Fibroblast of skin of left quadriceps (primary cell): ENCODE measurements around the gene CCDC102A.
"Not testable (repeated sequence)": the region's sequence is repeated elsewhere in the genome, so short reads cannot be mapped to it uniquely, and the experiment has no call there.

Source experiments
- DNase-seq, 2 experiments: peaks; one replicate each; pipeline ENCODE4 v3.0.0-alpha.2; 2013; ENCODE audit warnings: low read depth in 2 of 2

The CCDC102A gene

DNA sequence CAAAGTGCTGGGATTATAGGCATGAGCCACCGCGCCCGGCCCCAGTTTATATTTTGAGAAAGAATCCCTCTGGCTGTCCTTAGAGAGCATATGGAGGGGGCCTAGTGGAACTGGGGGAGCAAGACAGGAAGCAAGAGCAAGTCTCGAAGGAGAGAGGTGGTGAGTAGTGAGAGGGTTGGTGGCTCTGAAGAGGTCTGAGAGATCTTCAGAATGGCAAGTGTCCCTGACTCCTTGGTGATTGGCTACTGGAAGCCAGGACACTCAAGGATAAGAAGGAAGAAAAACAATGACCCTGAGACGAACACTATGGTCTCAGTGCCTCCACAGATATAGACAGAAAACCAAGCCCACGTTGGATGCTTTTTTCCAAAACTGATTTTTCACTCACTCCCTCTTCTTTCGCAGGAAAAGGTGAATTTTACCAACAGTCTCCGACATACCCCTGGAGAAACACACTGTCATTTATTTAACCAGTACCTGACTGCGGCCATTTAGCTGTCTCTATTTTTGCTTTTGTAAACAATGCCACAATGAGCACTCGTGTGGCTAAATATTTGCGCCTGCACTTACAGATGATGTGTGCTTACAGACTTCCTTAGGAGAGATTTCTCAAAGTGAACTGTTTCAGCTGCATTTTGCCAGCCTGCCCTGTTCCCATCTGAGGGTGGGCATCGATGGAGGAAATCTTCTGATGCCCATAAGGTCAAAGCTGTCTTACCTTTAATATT lies 34.2 kb downstream of the CCDC102A start:
- no peak for DNase-seq

GRCh38 chr16:57501492-57501891 lies 34.9 kb downstream of the CCDC102A start:
- DNase-seq, result no peak

- no peak for DNase-seq
Measured at GRCh38 chr16:57500578-57501111, 35.7 kb downstream of the CCDC102A start.

GRCh38 chr16:57499941-57500340 lies 36.4 kb downstream of the CCDC102A start:
- DNase-seq, result not testable (repeated sequence)

DNA sequence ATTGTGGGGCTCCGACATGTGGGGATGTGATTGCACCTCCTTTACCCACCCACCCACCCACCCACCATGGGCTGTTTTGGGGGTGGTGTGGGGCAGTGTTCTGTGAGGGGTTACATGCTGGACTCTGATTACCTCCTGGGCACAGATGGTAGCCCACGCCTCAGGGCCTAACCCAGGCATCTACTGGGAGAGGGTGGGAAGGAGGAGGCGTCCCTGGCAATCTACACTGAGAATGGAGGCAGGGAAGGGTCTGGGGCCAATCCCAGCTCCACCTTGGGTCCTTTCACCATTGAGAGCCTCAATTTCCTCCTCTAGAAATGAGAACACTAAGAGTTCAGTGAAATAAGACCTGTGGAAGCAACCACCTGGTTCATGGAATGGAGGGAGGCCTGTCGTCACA lies 38.3 kb downstream of the CCDC102A start:
- no peak for DNase-seq

DNA sequence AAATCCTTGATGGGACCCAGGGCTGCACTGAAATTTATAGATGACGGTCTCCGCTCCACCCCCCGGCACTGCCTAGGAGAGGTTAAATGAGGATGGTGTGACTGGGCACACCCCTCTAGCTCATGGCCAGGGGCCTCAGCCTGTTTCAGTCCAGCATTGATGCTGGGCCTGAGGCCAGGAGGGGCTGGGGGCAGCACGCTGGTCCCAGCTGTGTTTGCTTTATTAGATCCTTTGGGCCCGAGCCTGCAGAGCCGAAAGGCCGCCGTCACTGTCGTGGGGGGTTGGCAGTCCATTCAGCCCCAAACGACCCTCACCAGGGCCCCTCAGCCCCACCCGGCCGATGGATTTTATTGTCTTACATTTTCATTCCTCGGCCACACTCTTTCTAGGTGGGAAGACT lies 39.2 kb downstream of the CCDC102A start:
- DNase-seq, result no peak

- no peak for DNase-seq
Measured at GRCh38 chr16:57493767-57494166, 42.6 kb downstream of the CCDC102A start.

- DNase-seq, result no peak
Measured at GRCh38 chr16:57489229-57489628, 47.1 kb downstream of the CCDC102A start.

DNA sequence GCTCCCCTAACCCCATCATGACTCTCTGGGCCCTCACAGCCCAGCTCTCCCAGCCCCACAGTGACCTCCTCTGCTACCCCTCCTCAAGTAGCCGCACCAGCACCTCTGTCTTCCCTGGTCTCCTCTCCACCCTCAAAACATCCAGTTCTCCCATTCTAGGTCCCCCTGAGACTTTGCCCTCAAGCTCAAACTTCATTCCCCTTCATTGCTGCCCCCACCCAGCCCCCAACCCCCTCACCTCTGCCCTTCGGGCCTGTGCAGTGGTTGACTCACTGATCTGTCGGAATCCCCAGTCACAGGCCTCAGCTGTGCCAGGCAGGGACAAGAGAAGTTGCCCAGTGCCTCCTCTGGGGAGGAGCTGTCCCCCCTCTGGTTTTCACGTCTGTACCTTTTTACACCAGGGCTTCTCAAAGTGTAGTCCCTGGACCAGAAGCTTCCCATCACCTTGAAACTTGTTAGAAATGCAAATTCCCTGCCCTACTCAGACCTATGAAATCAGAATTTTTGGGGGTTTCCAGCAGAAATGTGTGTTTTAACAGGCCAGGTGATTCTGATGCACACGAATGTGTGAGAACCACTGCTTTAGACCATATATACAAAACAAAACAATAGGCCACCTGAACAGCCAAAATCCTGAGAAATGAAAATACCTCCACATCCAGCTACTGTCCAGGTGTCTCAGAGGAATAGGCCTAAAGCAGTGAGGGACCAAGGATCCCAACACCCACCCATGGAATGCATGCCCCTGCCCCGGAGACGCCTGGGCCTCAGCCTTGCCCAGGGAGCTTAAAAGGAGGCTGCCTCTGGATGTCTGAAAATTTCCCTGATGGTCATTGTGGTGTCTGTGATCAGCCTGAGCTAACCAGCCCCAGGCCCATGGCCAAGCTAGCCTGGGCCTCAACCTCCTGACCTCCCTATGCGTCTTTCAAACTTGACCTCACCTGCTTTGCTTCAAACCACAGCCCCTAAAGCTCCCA lies 49.2 kb downstream of the CCDC102A start:
- DNase-seq, result no peak

- peak; percentile 23 for DNase-seq
Measured at GRCh38 chr16:57485916-57486857, 50.2 kb downstream of the CCDC102A start, which contains the start of gene DOK4. DOK4 (minus strand) TSS chr16:57486493; CDS start chr16:57479507, 6,986 bp downstream.

- no peak for DNase-seq
Measured at GRCh38 chr16:57485091-57485915, 51.1 kb downstream of the CCDC102A start.

DNA sequence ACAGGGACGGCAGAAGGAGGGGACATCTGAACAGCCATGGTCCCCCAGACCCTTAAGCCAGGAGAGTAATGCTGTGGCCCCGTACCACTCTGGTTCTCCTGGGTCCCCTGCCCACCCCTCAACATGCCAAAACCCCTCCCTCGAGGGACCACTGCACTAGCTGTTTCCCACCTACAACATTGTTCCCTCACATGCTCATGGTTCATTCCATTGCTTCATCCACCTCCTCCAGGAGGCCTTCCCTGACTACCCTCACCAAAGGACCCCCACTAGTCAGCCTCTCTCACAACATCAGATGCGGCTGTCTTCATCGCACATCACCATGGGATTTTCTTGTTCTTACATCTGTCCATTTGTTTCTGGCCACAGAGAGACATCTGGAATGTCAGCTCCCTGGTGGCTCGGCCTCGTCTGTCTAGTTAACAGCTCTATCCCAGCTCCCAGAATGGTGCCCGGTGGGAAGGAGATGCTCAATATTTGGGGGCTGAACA lies 51.8 kb downstream of the CCDC102A start:
- DNase-seq, result no peak

DNA sequence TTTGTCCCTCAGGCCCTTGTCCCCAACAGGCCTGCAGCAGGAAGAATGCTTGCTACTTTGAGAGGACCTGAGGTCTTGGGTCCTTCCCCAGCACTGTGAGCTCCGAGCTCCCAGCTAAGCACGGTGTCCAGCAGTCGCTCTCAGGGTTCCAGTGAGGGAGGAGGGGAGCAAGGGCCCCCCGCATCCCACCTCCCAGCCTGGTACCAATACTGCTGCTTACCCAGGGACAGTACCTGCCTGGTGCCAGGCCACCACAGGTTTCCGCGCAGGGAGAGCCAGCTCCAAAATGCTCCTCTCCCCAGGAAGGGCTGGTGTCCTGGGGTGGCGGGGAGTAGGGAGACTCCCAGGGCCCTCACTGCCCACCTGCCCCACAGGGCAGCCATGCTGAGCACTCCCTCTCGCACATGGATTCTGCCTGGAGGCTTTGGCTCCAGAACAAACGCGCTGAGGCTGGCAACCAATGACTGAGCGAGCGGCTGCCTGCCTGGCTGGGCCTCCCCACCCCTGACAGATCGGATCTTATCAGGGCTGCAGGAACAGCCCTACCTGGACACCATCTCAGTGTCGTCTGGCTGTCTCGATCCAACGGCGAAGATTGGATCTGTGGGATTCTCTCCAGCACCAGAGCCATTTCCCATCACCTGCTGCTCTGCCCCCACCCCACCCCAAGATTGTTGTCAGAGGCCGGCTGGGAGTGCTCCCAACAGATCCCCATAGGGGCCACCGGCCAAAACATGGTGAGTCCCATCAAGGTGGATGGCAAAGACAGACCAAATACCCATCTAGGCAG lies 52.5 kb downstream of the CCDC102A start:
- DNase-seq, result no peak

GRCh38 chr16:57482845-57483545 lies 53.4 kb downstream of the CCDC102A start:
- no peak for DNase-seq

- no peak for DNase-seq
Measured at GRCh38 chr16:57481421-57481820, 55.0 kb downstream of the CCDC102A start.

DNA sequence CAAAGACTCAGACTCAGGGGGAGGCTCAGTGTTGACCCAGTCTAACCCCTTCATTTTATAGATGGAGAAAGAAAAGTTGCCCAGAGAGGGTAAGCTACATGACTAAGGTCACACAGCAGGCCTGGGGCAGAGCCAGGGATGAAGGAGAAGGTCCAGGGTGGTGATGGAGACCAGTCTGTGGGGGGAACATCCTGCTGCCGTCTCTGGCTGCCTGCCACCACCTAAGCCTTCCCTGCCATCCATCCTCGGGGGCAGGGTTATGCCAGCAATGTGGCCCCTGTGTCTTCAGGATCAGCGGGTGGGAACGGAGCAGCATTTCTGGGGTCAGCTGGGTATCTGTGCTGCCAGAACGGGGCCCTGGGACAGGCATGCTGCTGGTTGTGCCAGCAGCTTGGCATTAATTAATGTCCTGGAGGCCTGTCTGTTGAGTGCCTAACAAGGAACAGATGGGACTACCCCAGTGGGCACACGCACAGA lies 55.6 kb downstream of the CCDC102A start:
- no peak for DNase-seq

GRCh38 chr16:57479976-57480753 lies 56.2 kb downstream of the CCDC102A start:
- no peak for DNase-seq
